Coronary artery (tissue), 2 donors: ENCODE data around the gene CD14.
"Not testable (repeated sequence)": the region's sequence is repeated elsewhere in the genome, so short reads cannot be mapped to it uniquely, and the experiment has no call there.

Experiments
- DNase-seq: peaks from one replicate; pipeline ENCODE4 v3.0.0-alpha.2; 2017; ENCODE audit warnings: low spot score
- H3K27ac ChIP-seq, 2 donors: fragments of 200-600 bp; sonication (generic); one replicate each; pipeline ENCODE4 v1.5.1; 2016 to 2019
- H3K4me3 ChIP-seq: fragments of 200-600 bp; sonication (generic); 2 replicates; pipeline ENCODE4 v1.5.1; 2016; ENCODE audit warnings: mild to moderate bottlenecking, moderate library complexity
- CTCF ChIP-seq: fragments of 200-600 bp; sonication (generic); IDR thresholded peaks from one replicate; pipeline ENCODE4 v1.5.1; 2019; ENCODE audit warnings: antibody characterized with exemption

CD14 gene

GRCh38 chr5:140642718-140643117 is 9.7 kb upstream of the CD14 start:
- no peak for TF ChIP-seq CTCF
- Histone ChIP-seq H3K4me3 (no peak overlapping the region), H3K27ac (no peak overlapping the region)
- no peak for DNase-seq

GRCh38 chr5:140641716-140642115 is 8.7 kb upstream of the CD14 start:
- no peak for TF ChIP-seq CTCF
- DNase-seq = no peak
- H3K27ac ChIP-seq = no peak overlapping the region
- no peak overlapping the region for H3K4me3 ChIP-seq

- peak within 1 kb of the TSS; percentile 81 for H3K4me3 ChIP-seq
- peak within 1 kb of the TSS; percentile 81 to 88 for H3K27ac ChIP-seq
- peak; percentile 51 for TF ChIP-seq CTCF
- peak; percentile 97 for DNase-seq
Measured at GRCh38 chr5:140639148-140639981, 6.4 kb upstream of the CD14 start, which contains the start of gene TMCO6. TSS of gene TMCO6 (plus strand) at chr5:140639451. CDS start at chr5:140639528, 77 bp downstream.

GRCh38 chr5:140638898-140639147 is 5.8 kb upstream of the CD14 start:
- Histone ChIP-seq H3K27ac (peak overlapping the region; percentile 81 to 88), H3K4me3 (peak overlapping the region; percentile 81)
- DNase-seq = not testable (repeated sequence)

- DNase-seq = no peak
- Histone ChIP-seq H3K27ac (no peak overlapping the region), H3K4me3 (no peak overlapping the region)
- TF ChIP-seq CTCF = no peak
Measured at GRCh38 chr5:140637371-140638100, 4.6 kb upstream of the CD14 start.

- TF ChIP-seq CTCF = no peak
- Histone ChIP-seq H3K27ac (no peak overlapping the region), H3K4me3 (no peak overlapping the region)
- DNase-seq = no peak
Measured at GRCh38 chr5:140635291-140636257, 2.6 kb upstream of the CD14 start.

GRCh38 chr5:140634103-140634502 is 1.1 kb upstream of the CD14 start:
- DNase-seq = no peak
- Histone ChIP-seq H3K27ac (no peak overlapping the region), H3K4me3 (no peak overlapping the region)
- no peak for TF ChIP-seq CTCF
